ENCODE results near the gene TNIP2. TPM values are rescaled to one million over a fixed set of nuclear protein-coding genes. Genes with fewer than 3 reads are reported as not detected.

Gene TNIP2, protein sequence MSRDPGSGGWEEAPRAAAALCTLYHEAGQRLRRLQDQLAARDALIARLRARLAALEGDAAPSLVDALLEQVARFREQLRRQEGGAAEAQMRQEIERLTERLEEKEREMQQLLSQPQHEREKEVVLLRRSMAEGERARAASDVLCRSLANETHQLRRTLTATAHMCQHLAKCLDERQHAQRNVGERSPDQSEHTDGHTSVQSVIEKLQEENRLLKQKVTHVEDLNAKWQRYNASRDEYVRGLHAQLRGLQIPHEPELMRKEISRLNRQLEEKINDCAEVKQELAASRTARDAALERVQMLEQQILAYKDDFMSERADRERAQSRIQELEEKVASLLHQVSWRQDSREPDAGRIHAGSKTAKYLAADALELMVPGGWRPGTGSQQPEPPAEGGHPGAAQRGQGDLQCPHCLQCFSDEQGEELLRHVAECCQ
- total RNA-seq: 19.4 TPM
- long read RNA-seq, transcript TNIP2-201 (6 exons, 1,974 nt): major isoform, 82 of 99 reads
- long read RNA-seq, partial matches to known transcripts: 4 of 99 reads
- long read RNA-seq, other reads (novel, unspliced or antisense): 10 of 99 reads

DNA sequence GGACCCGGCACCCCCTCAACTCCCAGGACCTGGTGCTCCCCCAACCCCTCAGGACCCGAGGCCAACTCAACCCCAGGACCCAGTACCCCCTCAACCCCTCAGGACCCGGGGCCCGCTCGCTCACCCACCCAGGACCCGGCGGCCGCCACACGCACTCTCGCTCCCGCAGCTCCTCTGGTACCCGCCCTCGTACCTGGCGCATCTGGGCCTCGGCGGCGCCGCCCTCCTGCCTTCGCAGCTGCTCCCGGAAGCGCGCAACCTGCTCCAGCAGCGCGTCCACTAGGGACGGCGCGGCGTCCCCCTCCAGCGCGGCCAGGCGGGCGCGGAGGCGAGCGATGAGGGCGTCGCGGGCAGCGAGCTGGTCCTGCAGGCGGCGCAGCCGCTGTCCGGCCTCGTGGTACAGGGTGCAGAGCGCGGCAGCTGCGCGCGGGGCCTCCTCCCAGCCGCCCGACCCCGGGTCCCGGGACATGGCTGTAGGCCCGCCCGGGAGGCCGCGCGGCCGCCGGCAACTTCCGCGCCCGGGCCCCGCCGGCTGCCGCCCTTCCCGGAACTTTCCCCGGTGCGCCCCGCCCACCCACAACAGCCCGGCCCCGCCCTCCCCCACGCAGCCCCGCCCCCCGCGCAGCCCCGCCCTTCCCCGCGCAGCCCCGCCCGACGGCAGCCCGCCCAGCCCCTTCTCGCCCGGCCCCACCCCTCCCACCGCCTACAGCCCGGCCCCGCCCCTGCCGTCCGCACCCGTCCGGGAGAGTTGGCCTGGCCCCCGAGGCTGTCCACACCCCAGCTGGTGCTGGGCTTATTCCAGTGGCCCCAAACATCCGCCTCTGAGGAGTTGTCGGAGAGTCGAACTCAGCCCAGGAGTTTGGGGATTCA lies at the start of gene TNIP2:
Gene TNIP2 (minus strand): TSS at position 516 of the 870 bp plus-strand sequence. CDS start 47 bp downstream, at position 469.
- intact Hi-C loops (cut with micrococcal nuclease): no loop called here
- Histone ChIP-seq H3K27me3 (ENCODE audit: low read depth) (no peaks in the 10 kb centered on the region), H3K4me3 (peak within 1 kb of the TSS; percentile 96), H3K36me3 (no peaks in the 10 kb centered on the region), H3K9me3 (replicated peaks) (no peaks in the 10 kb centered on the region), H3K4me1 (peaks cover 44% of the 10 kb centered on the region), H3K27ac (replicated peaks) (peak within 1 kb of the TSS; percentile 93)
- DNase-seq: peak; percentile 90
- TF ChIP-seq, protein P1, sequence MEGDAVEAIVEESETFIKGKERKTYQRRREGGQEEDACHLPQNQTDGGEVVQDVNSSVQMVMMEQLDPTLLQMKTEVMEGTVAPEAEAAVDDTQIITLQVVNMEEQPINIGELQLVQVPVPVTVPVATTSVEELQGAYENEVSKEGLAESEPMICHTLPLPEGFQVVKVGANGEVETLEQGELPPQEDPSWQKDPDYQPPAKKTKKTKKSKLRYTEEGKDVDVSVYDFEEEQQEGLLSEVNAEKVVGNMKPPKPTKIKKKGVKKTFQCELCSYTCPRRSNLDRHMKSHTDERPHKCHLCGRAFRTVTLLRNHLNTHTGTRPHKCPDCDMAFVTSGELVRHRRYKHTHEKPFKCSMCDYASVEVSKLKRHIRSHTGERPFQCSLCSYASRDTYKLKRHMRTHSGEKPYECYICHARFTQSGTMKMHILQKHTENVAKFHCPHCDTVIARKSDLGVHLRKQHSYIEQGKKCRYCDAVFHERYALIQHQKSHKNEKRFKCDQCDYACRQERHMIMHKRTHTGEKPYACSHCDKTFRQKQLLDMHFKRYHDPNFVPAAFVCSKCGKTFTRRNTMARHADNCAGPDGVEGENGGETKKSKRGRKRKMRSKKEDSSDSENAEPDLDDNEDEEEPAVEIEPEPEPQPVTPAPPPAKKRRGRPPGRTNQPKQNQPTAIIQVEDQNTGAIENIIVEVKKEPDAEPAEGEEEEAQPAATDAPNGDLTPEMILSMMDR (IDR thresholded peaks at IDR 0.05; ENCODE audit: borderline replicate concordance): peak; percentile 65

DNA sequence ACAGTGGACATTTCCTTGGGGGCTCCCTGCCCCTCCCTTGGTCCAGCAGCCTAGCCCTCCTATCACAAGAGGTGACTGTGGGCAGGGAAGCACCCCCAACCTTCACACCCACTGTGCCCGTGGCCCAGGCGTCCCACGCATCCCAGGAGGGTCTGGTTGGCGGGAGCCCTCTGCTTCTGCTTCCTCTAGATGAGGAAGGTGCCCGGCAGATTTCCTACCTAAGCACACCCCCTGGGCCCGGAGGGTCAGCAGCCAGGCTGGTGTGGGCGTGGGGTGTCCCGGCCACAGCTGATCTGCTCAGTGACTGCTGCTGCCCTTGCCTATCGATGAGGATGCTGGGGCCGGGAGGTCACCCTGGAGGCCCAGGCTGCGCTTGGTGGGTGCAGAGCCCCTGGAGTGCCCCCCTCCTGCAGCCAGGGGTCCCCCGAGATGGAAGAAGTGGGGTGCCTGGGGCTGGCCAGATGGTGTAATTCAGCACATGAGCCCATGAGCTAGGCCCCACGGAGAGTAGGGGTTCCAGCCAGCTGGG lies 48.9 kb upstream of the TNIP2 start:
- H3K4me1 ChIP-seq: peaks cover 94% of the 10 kb centered on the region
- no peaks in the 10 kb centered on the region for H3K36me3 ChIP-seq
- H3K9me3 ChIP-seq (replicated peaks): no peaks in the 10 kb centered on the region
- intact Hi-C loops (cut with micrococcal nuclease): no loop called here
- no peaks in the 10 kb centered on the region for H3K27me3 ChIP-seq (ENCODE audit: low read depth)
- TF ChIP-seq, protein P1 (IDR thresholded peaks at IDR 0.05; ENCODE audit: borderline replicate concordance): no peak
- DNase-seq: peak; percentile 16
- H3K4me3 ChIP-seq: peak overlapping the region; percentile 45
- H3K27ac ChIP-seq (replicated peaks): peak overlapping the region; percentile 89

DNA sequence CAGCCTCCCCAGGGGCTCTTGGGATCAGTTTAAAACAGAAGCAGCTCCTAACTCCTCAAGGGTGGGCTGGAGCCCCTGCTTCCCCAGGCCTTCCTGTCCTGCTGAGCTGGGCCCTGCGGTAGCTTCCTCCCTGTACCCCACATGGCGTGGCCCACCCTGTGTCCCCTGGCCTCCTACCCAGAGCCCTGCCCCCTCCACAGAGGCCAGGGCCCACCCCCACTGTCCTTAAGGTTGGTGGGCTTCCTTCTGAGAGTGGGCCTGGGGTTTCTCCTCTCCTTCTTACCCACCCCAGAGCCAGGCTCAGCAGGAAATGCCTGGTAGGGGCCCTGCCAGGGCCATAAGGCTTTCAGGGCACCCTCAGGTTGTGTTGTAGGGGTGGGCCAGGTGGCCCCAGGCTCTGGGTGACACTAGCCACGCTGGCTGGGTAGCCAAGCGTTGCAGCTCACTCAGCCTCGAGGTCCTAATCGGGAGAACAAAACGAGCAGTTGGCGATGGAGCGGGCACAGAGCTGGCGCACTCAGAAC lies 48.4 kb upstream of the TNIP2 start:
- DNase-seq: peak; percentile 13
- Histone ChIP-seq H3K27ac (replicated peaks) (peak overlapping the region; percentile 89), H3K4me1 (peaks cover 94% of the 10 kb centered on the region), H3K27me3 (ENCODE audit: low read depth) (no peaks in the 10 kb centered on the region), H3K4me3 (no peak overlapping the region), H3K36me3 (no peaks in the 10 kb centered on the region), H3K9me3 (replicated peaks) (no peaks in the 10 kb centered on the region)
- intact Hi-C loops (cut with micrococcal nuclease): no loop called here
- TF ChIP-seq, protein P1 (IDR thresholded peaks at IDR 0.05; ENCODE audit: borderline replicate concordance): no peak

DNA sequence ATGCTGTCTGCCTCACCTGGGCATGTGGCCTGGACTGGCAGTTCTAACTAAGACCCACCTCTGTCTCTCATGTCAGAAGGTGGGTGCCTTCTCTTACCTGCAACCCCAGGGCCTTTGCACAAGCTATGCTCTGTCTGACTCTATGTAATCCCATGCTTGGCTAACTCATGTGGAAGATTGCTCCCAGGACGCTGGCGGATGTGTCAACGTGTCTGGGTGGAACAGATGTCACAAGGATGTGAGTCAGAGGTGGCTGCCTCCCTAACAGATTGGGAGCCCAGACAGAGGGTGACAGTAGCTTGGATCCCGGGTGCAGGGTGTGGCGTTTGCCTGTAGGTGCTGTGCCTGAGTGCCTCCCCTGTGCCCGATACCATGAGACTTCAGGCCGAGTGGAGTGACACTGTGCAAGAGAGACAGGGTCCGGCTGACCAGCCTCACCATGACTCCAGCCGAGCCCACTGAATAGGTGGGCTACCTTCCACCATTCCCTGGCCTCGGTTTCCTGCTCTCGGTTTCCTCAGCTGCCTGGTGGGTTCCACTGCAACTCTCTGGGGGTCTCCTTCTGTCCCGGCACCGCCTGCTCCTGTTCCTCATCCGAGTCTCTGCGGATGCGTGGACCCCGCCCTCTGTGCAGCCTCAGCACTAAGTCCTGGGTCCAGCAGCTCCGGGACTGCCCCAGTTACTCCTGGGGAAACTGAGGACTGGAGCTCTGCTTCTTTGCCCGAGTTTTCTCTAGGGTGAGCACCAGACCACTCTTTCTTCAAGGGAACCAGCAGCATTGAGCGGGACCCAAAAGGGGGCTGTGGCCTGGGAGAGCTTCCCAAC lies 47.7 kb upstream of the TNIP2 start:
- H3K36me3 ChIP-seq: no peaks in the 10 kb centered on the region
- H3K9me3 ChIP-seq (replicated peaks): no peaks in the 10 kb centered on the region
- H3K4me3 ChIP-seq: no peak overlapping the region
- TF ChIP-seq, protein P1 (IDR thresholded peaks at IDR 0.05; ENCODE audit: borderline replicate concordance): no peak
- H3K27ac ChIP-seq (replicated peaks): peak overlapping the region; percentile 89
- H3K27me3 ChIP-seq (ENCODE audit: low read depth): no peaks in the 10 kb centered on the region
- H3K4me1 ChIP-seq: peaks cover 95% of the 10 kb centered on the region
- intact Hi-C loops (cut with micrococcal nuclease): no loop called here
- peak; percentile 21 for DNase-seq
